Activated T-cell treated with anti-CD3 and anti-CD28 coated beads, Interleukin-2, amount 50 U/mL, for 72 hours (primary cell): ENCODE measurements around the gene CAT. TPM values are rescaled to one million over a fixed set of nuclear protein-coding genes. Genes with fewer than 3 reads are reported as not detected.

ENCODE experiments used
- ATAC-seq, 2 donors: fragments of 150-1000 bp; cut with Tn5 transposase; replicated peaks in 1 of 2; 2 replicates each; pipeline ENCODE4 v1.10.0; 2021; ENCODE audit warnings: moderate library complexity in 2 of 2, mild to moderate bottlenecking in 1 of 2
- DNase-seq, 2 donors: peaks; one replicate each; pipeline ENCODE4 v3.0.0; 2021 to 2022; ENCODE audit warnings: mixed read lengths in 1 of 2
- H3K27ac Mint-ChIP-seq: one replicate; pipeline ENCODE4 v1.8.0; 2022; ENCODE audit warnings: mild to moderate bottlenecking, moderate library complexity, mixed read lengths
- H3K27me3 Mint-ChIP-seq: one replicate; pipeline ENCODE4 v1.8.0; 2022; ENCODE audit warnings: low read depth, mixed read lengths
- H3K36me3 Mint-ChIP-seq, 2 donors: one replicate each; pipeline ENCODE4 v1.8.0; 2022; ENCODE audit warnings: mixed read lengths in 2 of 2, mild to moderate bottlenecking in 1 of 2; ENCODE audit not compliant: insufficient read depth in 2 of 2
- H3K4me1 Mint-ChIP-seq: one replicate; pipeline ENCODE4 v1.8.0; 2022; ENCODE audit warnings: low read depth, mixed read lengths
- H3K4me3 Mint-ChIP-seq, 2 donors: one replicate each; pipeline ENCODE4 v1.8.0; 2022; ENCODE audit warnings: mild to moderate bottlenecking in 2 of 2, mixed read lengths in 2 of 2, moderate library complexity in 2 of 2
- H3K9me3 Mint-ChIP-seq, 2 donors: one replicate each; pipeline ENCODE4 v1.8.0; 2022; ENCODE audit warnings: mixed read lengths in 2 of 2
- total RNA-seq, 2 donors: library from RNA; stranded (reverse); gene quantifications; one replicate each; pipeline ENCODE4 v1.2.3, GENCODE V29; 2022

Gene CAT
- total RNA-seq, 2 donors from 2014 or later: 26.2 to 36.0 TPM

DNA sequence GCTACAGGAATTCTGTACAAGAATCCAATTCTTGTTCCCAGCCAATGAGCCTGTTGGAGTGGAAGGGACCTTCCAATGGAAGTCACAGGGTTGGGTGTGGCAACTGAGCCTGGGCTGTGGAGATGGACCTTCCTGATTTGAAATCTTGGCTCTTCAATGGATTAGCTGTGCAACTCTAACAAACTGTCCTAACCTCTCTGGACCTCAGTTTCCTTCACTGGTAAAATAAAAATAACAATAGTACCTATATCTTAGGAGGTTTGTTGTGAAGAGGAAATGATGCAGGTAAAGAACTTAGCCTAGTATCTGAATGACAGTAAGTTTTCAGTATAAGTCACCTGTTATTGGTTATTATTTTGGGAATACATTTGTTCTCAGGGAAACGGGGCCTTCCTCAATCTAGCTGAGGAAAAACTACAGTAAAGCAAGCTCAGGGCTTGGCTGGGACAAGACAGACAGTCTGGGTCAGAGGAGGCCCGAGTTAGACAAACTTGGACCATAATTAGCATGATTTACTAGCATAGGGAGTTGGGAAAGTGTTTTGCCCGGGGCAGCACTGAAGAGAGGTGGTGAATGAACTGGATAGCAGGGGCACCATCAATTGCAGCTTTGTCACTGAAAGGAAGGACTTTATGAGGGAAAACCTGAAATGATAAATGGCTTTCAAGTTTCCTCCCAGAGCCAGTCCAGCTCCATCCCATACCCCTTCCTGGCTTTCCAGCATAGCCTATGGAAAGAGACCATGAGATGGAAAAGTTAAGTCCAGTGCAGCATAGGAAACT lies 61.2 kb downstream of the CAT start:
- Mint-ChIP-seq H3K4me3 (no peak overlapping the region), H3K4me1 (no peaks in the 10 kb centered on the region), H3K27me3 (no peaks in the 10 kb centered on the region), H3K27ac (no peak overlapping the region), H3K36me3 (no peaks in the 10 kb centered on the region), H3K9me3 (no peaks in the 10 kb centered on the region)
- ATAC-seq (no peak), DNase-seq (no peak)

DNA sequence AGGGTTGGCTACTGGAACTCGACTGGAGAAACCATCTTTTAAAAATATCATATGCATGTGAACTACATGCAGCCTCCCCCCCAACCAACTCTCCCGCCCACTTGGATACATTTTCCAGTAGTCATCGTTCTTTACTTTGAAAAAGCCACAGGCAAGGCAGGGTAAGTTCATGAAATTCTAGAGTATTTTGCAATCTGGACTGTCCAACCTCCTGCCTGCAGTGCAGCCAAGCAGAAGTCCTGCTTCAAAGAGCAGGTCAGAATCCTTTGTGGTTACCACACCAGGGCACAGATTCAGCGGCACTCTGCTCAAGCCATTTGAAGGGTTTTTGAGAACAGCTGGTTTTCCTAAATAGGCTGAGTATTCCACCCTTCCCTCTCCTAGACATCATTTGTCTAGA lies 62.8 kb downstream of the CAT start:
- Mint-ChIP-seq H3K27ac (no peak overlapping the region), H3K4me3 (no peak overlapping the region), H3K36me3 (no peaks in the 10 kb centered on the region), H3K27me3 (no peaks in the 10 kb centered on the region), H3K4me1 (no peaks in the 10 kb centered on the region), H3K9me3 (no peaks in the 10 kb centered on the region)
- no peak for DNase-seq
- ATAC-seq: no peak

DNA sequence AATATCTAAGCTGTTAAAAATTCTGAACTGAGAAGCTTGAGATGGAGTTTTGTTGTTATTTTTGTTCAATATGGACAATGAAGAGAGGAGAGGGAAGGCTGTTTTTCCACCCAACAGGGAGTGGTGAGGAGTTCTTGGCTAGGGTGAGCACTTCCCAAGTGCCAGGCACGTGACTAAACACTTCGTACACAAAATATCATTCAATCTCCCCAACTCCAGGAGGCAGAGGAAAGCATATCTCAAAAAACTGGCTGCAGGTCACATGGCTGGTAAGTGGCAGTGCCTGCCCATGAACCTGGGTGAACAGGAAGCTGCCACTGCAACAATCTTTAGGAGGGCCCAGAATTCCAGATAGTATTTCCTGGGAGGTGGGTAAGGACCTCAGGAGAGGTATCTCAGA lies 63.2 kb downstream of the CAT start:
- H3K27me3 Mint-ChIP-seq: no peaks in the 10 kb centered on the region
- H3K27ac Mint-ChIP-seq: no peak overlapping the region
- H3K36me3 Mint-ChIP-seq: no peaks in the 10 kb centered on the region
- H3K4me1 Mint-ChIP-seq: no peaks in the 10 kb centered on the region
- H3K4me3 Mint-ChIP-seq: no peak overlapping the region
- no peaks in the 10 kb centered on the region for H3K9me3 Mint-ChIP-seq
- no peak for DNase-seq
- ATAC-seq: no peak

DNA sequence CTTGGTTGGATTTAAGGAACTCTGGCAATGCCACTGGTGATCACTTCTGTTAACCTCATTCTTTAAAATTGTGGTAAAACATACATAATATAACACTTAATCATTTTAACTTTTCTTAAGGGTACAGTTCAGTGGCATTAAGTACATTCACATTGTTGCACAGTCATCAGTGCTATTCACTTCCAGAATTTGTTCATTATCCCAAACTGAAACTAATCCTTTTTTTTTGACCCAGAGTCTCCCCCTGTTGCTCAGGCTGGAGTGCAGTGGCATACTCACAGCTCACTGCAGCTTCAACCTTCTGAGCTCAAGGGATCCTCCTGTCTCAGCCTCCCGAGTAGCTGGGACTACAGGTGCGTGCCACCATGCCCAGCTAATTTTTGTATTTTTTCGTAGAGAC lies 64.2 kb downstream of the CAT start:
- no peaks in the 10 kb centered on the region for H3K9me3 Mint-ChIP-seq
- H3K36me3 Mint-ChIP-seq: no peaks in the 10 kb centered on the region
- H3K4me3 Mint-ChIP-seq: no peak overlapping the region
- H3K27ac Mint-ChIP-seq: no peak overlapping the region
- ATAC-seq: no peak
- H3K4me1 Mint-ChIP-seq: no peaks in the 10 kb centered on the region
- H3K27me3 Mint-ChIP-seq: no peaks in the 10 kb centered on the region
- DNase-seq: no peak

DNA sequence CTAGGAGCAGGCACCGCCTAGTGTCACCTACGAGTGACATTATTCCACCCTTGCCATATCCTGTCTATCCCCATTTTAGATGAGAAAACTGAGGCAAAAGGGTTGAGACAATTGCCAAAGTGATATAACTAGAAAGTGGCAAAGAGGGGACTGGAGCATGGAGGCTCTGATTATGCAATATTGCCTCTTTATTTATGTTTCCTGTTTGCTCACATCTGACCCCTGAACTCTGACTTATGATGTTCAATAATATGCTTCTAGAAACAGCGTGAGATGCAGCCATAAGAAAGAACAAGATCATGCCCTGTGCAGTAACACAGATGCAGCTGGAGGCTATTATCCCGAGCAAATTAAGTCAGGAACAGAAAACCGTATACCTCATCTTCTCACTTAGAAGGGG lies 67.1 kb downstream of the CAT start:
- no peaks in the 10 kb centered on the region for H3K9me3 Mint-ChIP-seq

DNA sequence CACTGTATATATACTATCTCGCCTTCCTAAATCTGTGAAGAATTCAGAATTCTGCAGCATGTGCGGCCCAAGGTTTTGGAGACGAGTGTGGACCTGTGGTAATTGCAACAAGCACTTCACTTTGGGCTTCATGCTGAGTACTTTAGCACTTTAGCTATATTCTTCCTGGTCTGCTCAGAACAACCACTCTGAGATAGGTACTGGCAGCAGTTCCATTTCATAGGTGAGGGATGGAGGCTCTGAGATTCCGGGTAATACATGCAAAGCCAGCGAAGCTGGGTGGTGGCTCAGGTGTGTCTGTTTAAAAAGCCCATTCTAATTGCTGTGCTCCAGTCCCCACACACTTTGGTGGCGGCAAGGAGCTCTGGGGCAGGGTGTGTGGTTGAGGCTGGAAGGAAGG lies 68.4 kb downstream of the CAT start:
- ATAC-seq: no peak
- Mint-ChIP-seq H3K27ac (no peak overlapping the region), H3K4me3 (no peak overlapping the region)

More for the DNA sequence above, 67.1 kb downstream of the CAT start:
- Mint-ChIP-seq H3K4me1 (no peaks in the 10 kb centered on the region), H3K36me3 (no peaks in the 10 kb centered on the region), H3K27ac (no peak overlapping the region), H3K4me3 (no peak overlapping the region), H3K27me3 (no peaks in the 10 kb centered on the region)
- DNase-seq: no peak
- ATAC-seq: no peak

DNA sequence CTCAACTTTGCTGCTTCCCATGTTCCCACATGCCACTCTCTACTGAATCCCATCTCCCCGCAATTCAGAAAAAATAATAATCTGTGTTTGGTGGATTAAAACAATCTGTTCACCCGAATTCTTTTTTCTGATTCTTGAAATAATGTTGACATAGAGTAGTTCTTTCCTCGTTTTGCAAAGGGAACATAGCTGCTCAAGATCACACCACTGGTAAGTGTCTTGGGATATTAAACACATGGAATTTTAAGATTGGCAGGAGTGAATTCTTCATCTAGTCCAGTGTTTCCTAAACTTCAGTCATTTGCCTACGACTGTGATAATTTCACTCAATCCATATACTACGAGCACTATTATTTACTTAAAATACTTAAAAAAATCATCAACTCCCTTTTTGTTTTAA lies 68.9 kb downstream of the CAT start:
- no peak overlapping the region for H3K27ac Mint-ChIP-seq
- DNase-seq (no peak), ATAC-seq (no peak)
- H3K9me3 Mint-ChIP-seq: no peaks in the 10 kb centered on the region
- H3K4me1 Mint-ChIP-seq: no peaks in the 10 kb centered on the region
- H3K4me3 Mint-ChIP-seq: no peak overlapping the region
- no peaks in the 10 kb centered on the region for H3K27me3 Mint-ChIP-seq
- no peaks in the 10 kb centered on the region for H3K36me3 Mint-ChIP-seq

More for the DNA sequence above, 68.4 kb downstream of the CAT start:
- no peaks in the 10 kb centered on the region for H3K4me1 Mint-ChIP-seq
- DNase-seq: no peak
- H3K9me3 Mint-ChIP-seq: no peaks in the 10 kb centered on the region
- no peaks in the 10 kb centered on the region for H3K36me3 Mint-ChIP-seq
- H3K27me3 Mint-ChIP-seq: no peaks in the 10 kb centered on the region

DNA sequence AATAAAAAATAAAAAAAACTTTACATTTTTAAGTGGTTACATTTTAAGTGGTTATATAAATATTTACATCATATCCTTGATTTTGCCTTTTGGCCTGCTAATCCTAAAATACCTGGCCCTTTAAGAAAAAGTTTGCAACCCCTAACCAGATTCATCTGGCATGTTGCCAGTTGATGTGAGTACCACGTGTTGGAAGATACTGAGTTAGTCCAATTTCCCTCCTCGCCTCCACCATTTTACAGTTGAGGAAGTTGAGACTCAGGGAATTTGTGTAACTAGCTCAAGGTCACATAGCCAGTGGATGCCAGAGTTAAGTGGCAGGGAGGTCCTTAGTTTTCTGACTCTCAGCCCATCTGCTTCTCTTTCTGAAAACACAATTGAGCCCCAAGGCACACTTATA lies 69.8 kb downstream of the CAT start:
- DNase-seq: no peak
- Mint-ChIP-seq H3K36me3 (no peaks in the 10 kb centered on the region), H3K9me3 (no peaks in the 10 kb centered on the region), H3K4me3 (no peak overlapping the region), H3K27ac (no peak overlapping the region), H3K27me3 (no peaks in the 10 kb centered on the region), H3K4me1 (no peaks in the 10 kb centered on the region)
- no peak for ATAC-seq

DNA sequence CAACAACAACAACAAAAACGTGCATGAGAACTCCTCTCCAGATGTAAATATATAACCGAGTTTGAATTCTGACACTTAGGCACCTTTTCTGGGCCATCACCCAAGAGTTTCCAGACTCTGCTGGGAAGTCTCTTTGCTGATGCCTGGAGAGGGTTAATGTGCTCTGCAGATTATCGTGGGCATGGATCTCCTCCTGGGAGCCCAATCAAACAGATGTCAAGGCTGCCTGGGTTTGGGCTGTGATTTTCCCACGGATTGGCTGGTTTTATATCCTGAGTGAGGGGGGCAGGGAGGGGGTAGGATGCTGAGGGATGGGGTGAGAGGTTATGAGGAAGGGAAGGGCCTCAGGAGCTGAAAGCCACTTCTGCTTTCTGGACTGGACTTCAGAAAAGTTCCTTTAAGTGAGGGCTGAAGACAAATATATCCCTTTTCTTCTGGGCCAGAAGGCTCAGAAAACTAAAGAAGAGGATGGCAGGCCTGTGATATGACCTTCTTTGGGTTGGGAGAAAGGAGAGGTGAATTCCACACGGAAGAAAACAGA lies 70.7 kb downstream of the CAT start:
- Mint-ChIP-seq H3K27ac (no peak overlapping the region), H3K27me3 (no peaks in the 10 kb centered on the region), H3K4me3 (no peak overlapping the region), H3K9me3 (no peaks in the 10 kb centered on the region), H3K4me1 (no peaks in the 10 kb centered on the region), H3K36me3 (no peaks in the 10 kb centered on the region)
- ATAC-seq: no peak
- no peak for DNase-seq

DNA sequence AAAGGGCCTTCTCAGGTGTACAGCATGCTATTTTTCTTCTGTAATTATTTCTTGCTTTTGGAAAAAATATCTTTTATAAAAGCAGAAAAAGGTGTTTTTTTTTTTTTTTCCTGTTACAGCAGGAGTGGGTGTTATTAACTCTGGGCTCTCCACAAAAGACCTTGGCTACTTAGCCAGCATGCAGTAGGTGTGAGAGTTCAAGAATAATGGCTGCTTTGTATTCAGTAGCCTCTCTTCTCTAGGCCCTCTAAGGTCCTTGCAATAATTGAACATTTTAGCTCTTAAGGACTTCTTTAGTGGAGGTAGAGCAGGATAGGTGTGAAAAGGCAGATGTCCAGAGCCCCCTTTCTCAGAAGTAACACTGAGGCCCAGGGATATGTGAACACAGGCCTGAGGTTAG lies 71.5 kb downstream of the CAT start:
- Mint-ChIP-seq H3K36me3 (no peaks in the 10 kb centered on the region), H3K27ac (no peak overlapping the region), H3K4me1 (no peaks in the 10 kb centered on the region), H3K9me3 (no peaks in the 10 kb centered on the region), H3K4me3 (no peak overlapping the region), H3K27me3 (no peaks in the 10 kb centered on the region)
- no peak for DNase-seq
- ATAC-seq: no peak

DNA sequence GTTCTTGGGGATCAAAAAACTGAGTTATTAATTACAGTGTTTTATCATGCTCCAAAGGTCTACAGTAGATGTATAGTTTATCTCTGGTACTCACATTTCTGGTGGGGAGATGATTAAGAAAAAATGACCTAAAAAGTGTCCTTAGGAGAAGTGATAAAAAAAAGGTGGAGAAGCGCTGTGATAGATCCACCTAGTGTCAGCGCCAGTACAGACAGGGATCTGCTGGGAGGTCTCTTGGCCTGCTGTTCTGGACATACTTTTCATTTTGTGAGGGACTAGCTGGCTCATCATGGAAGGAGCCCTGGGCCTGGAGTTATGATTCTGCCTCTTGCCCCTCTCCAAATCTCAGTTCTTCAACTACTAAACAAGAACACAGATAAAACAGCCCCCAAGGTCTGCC lies 71.9 kb downstream of the CAT start:
- Mint-ChIP-seq H3K4me1 (no peaks in the 10 kb centered on the region), H3K4me3 (no peak overlapping the region), H3K36me3 (no peaks in the 10 kb centered on the region), H3K27me3 (no peaks in the 10 kb centered on the region), H3K27ac (no peak overlapping the region), H3K9me3 (no peaks in the 10 kb centered on the region)
- ATAC-seq: no peak
- no peak for DNase-seq

DNA sequence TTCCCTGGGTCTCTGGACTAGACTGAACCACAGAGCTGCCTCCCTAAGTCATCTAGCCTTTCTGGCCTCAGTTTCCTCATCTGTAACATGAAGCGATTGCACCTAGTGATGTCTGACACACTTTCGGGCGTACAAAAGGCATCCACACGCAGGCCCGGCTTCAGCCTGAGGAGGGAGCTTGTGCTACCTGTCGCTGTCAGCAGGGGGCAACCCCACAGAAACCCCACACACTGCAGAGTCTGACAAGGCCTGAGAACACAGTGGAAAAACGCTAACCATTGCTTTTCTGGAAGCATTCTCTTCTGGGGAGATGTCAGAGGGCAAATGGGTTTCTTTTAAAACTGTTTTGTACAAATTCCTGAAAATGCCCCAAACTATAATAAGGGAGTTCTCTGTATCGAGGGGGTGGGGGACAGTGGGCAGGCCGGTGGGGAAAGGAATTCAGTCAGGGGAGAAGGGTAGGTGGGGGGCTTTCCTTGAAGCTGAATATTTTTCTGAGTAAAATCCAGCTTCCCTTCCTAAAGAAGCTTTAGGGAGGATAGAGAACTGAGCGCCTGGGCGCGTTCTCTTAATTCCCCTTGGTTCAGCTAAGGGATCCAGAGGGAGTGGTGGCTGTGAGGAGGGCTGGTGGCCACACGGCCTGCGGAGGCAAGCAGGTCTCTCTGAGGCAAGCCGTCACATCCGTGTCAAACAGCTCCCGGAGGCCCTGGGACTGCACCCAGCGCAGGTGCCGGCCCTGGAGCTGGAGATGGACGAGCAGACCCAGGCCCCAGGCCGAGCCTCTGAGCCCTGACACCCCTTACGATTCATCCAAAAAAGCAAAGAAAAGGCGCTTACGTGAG lies 74.3 kb downstream of the CAT start:
- Mint-ChIP-seq H3K4me3 (no peak overlapping the region), H3K4me1 (no peaks in the 10 kb centered on the region), H3K27ac (no peak overlapping the region), H3K36me3 (no peaks in the 10 kb centered on the region), H3K9me3 (no peaks in the 10 kb centered on the region), H3K27me3 (no peaks in the 10 kb centered on the region)
- ATAC-seq (peak; percentile 81 to 85), DNase-seq (peak; percentile 55 to 61)

DNA sequence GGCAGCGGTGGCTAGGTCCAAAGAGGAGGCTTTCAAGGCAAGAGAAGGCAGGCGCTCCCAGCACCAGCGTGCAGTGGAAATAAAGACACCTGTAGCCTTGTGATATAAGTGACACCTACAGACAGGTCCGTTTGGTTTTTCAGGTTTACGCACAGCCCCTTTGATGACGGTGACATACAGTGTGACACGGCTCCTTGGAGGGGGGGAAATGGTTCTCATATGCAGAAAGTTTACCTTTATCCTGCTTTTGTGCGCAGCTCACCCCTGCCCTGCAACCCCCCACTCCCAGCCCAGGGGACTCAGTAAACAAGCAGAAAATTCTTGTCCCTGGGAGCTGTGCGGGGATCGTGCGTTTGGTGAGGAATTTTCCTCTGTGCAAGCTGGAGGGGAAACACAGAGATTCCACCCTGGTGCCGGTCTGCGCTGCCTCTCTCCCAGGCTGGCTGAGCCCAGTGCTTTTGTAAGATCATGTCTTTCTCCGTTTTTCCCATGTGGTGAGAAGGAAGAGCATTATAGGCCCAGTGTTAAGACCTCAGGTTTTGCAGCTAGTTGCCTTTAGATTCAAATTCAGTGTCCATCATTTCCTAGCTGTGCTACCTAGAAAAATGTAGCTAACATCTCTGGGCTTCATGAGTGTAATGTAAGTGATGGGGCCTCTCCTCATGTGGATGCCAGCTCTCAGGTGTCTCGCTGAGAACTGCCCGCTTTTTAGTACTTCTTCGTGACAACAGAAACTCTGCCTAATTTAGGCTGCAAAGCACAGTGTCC lies 75.1 kb downstream of the CAT start, which contains the start of gene ELF5:
Gene ELF5 (minus strand): TSS at position 113 of the 768 bp plus-strand sequence. CDS start 8,045 bp downstream, outside the sequence.
- no peak within 1 kb of the TSS for H3K27ac Mint-ChIP-seq
- ATAC-seq: no peak
- H3K27me3 Mint-ChIP-seq: no peaks in the 10 kb centered on the region
- no peak within 1 kb of the TSS for H3K4me3 Mint-ChIP-seq
- H3K4me1 Mint-ChIP-seq: no peaks in the 10 kb centered on the region
- H3K9me3 Mint-ChIP-seq: no peaks in the 10 kb centered on the region
- no peaks in the 10 kb centered on the region for H3K36me3 Mint-ChIP-seq
- DNase-seq: no peak
